ENCODE measurements around the gene TSEN54.
"Not testable (repeated sequence)": the region's sequence is repeated elsewhere in the genome, so short reads cannot be mapped to it uniquely, and the experiment has no call there.

The TSEN54 gene

GRCh38 chr17:75505640-75506039 is 10.7 kb upstream of the TSEN54 start:
- DNase-seq: no peak

- DNase-seq: no peak
Measured at GRCh38 chr17:75506134-75506533, 10.2 kb upstream of the TSEN54 start.

GRCh38 chr17:75506888-75507287 is 9.4 kb upstream of the TSEN54 start:
- no peak for DNase-seq

- DNase-seq: no peak
Measured at GRCh38 chr17:75507733-75508719, 8.3 kb upstream of the TSEN54 start.

- no peak for DNase-seq
Measured at GRCh38 chr17:75508931-75509361, 7.4 kb upstream of the TSEN54 start.

- no peak for DNase-seq
Measured at GRCh38 chr17:75509528-75510258, 6.6 kb upstream of the TSEN54 start.

- DNase-seq: no peak
Measured at GRCh38 chr17:75511270-75511609, 5.1 kb upstream of the TSEN54 start.

GRCh38 chr17:75511610-75512575 is 4.4 kb upstream of the TSEN54 start:
- DNase-seq: no peak

GRCh38 chr17:75512926-75513640 is 3.2 kb upstream of the TSEN54 start:
- DNase-seq: no peak

- DNase-seq: no peak
Measured at GRCh38 chr17:75513641-75514000, 2.7 kb upstream of the TSEN54 start.

GRCh38 chr17:75514299-75514918 is 1.9 kb upstream of the TSEN54 start:
- no peak for DNase-seq

GRCh38 chr17:75514919-75515495 is 1.3 kb upstream of the TSEN54 start:
- DNase-seq: no peak

- DNase-seq: peak; percentile 68
Measured at GRCh38 chr17:75515496-75516254, 653 bp upstream of the TSEN54 start, which contains the start of gene CASKIN2. Gene CASKIN2 (minus strand): TSS chr17:75515537. CDS start chr17:75513804, 1,733 bp downstream.

GRCh38 chr17:75516619-75517296 is 430 bp downstream of the TSEN54 start:
- peak; percentile 21 for DNase-seq

- DNase-seq: peak; percentile 30
Measured at GRCh38 chr17:75517297-75517865, 1.1 kb downstream of the TSEN54 start.

GRCh38 chr17:75518201-75518600 is 1.9 kb downstream of the TSEN54 start:
- peak; percentile 39 for DNase-seq

- no peak for DNase-seq
Measured at GRCh38 chr17:75518983-75519537, 2.7 kb downstream of the TSEN54 start.

- DNase-seq: not testable (repeated sequence)
Measured at GRCh38 chr17:75520413-75520812, 4.1 kb downstream of the TSEN54 start.

GRCh38 chr17:75521290-75521689 is 5.0 kb downstream of the TSEN54 start:
- DNase-seq: no peak

Data from activated CD4-positive, alpha-beta T cell treated with anti-CD3 and anti-CD28 coated beads, Interleukin-2, amount 50 U/mL, for 1 hour (primary cell).